HepG2 (cell line): Measurements from ENCODE around the gene GADD45GIP1. TPM values are rescaled to one million over a fixed set of nuclear protein-coding genes. Genes with fewer than 3 reads are reported as not detected.
A peak's percentile ranks its signal among the peaks of the same experiment; 100 is the strongest.

Experiments
- CEBPZ ChIP-seq: IDR thresholded peaks from 2 replicates; pipeline ENCODE4 v1.6.1; 2012; ENCODE audit warnings: low read length, improper control_type of control experiment
- GMEB1 ChIP-seq: sonication (generic); formaldehyde crosslinking; IDR thresholded peaks from 2 replicates; pipeline ENCODE4 v1.5.1; 2020; ENCODE audit warnings: missing genetic modification reagents, mild to moderate bottlenecking, borderline replicate concordance
- HMGXB3 ChIP-seq: sonication (generic); formaldehyde crosslinking; IDR thresholded peaks from 2 replicates; pipeline ENCODE4 v1.4.0; 2020; ENCODE audit warnings: missing genetic modification reagents, borderline replicate concordance
- KAT2B ChIP-seq: fragments of 150-350 bp; IDR thresholded peaks from 2 replicates; pipeline ENCODE4 v1.6.1; 2014; ENCODE audit warnings: low read depth, low read length, borderline replicate concordance
- MAZ ChIP-seq, 2 experiments: sonication (generic) in 1 of 2; formaldehyde crosslinking in 1 of 2; IDR thresholded peaks; 2 replicates each; pipeline versions ENCODE4 v1.5.0 to v1.6.1; 2012 to 2020; ENCODE audit warnings: low read depth in 2 of 2, mild to moderate bottlenecking in 2 of 2, borderline replicate concordance in 1 of 2, improper control_type of control experiment in 1 of 2, low read length in 1 of 2, missing genetic modification reagents in 1 of 2, moderate library complexity in 1 of 2
- NFE2L2 ChIP-seq: fragments of 150-350 bp; IDR thresholded peaks from 2 replicates; pipeline ENCODE4 v1.6.1; 2014; ENCODE audit warnings: low read length
- SRSF4 ChIP-seq: fragments of 200-400 bp; formaldehyde crosslinking; IDR thresholded peaks from one replicate; pipeline ENCODE4 v1.6.1; 2018; ENCODE audit warnings: mild to moderate bottlenecking, low read depth, low read length, moderate library complexity; ENCODE audit not compliant: poor library complexity, severe bottlenecking
- TRIM24 ChIP-seq: sonication (generic); formaldehyde crosslinking; IDR thresholded peaks from 2 replicates; pipeline ENCODE4 v1.8.0; 2022; ENCODE audit warnings: mild to moderate bottlenecking, missing genetic modification reagents
- ZBTB43 ChIP-seq: sonication (generic); formaldehyde crosslinking; conservative IDR thresholded peaks from 2 replicates; pipeline ENCODE4 v1.4.0; 2020; ENCODE audit warnings: missing genetic modification reagents
- ZNF12 ChIP-seq: sonication (generic); formaldehyde crosslinking; IDR thresholded peaks from 2 replicates; pipeline ENCODE4 v1.5.0; 2020; ENCODE audit warnings: missing genetic modification reagents
- ZNF207 ChIP-seq: fragments of 450-650 bp; IDR thresholded peaks from 2 replicates; pipeline ENCODE4 v1.6.1; 2016; ENCODE audit warnings: antibody characterized with exemption, borderline replicate concordance
- ZNF615 ChIP-seq: sonication (generic); formaldehyde crosslinking; IDR thresholded peaks from 2 replicates; pipeline ENCODE4 v1.5.0; 2020; ENCODE audit warnings: mild to moderate bottlenecking, missing genetic modification reagents, borderline replicate concordance
- ZNF691 ChIP-seq: sonication (generic); formaldehyde crosslinking; IDR thresholded peaks from 2 replicates; pipeline ENCODE4 v1.4.0; 2020; ENCODE audit warnings: missing genetic modification reagents, low read depth, mild to moderate bottlenecking, borderline replicate concordance
- ZNF784 ChIP-seq: sonication (generic); formaldehyde crosslinking; IDR thresholded peaks from 2 replicates; pipeline ENCODE4 v1.5.1; 2020; ENCODE audit warnings: missing genetic modification reagents, mild to moderate bottlenecking, borderline replicate concordance
- ZSCAN25 ChIP-seq: sonication (generic); formaldehyde crosslinking; IDR thresholded peaks from 2 replicates; pipeline ENCODE4 v1.8.0; 2022; ENCODE audit warnings: mild to moderate bottlenecking, missing genetic modification reagents
- polyA plus RNA-seq, 8 experiments: library from polyadenylated mRNA; depleted of rRNA in 3 of 8; stranded (reverse) in 7 of 8; unstranded in 1 of 8; fragments of >200 nt; fragmentation: Illumina TruSeq in 4 of 8; extraction: Trizol in 4 of 8; gene quantifications; 2 replicates each; pipeline versions ENCODE4 v1.2.1 to v1.2.3, GENCODE V29; 2011 to 2016; ENCODE audit warnings: low read depth in 4 of 8, missing spikeins in 1 of 8, mixed read lengths in 1 of 8; ENCODE audit not compliant: insufficient read depth in 1 of 8
- total RNA-seq, 5 experiments: library from RNA; depleted of rRNA; stranded (reverse); fragments of >200 nt; fragmentation: Illumina TruSeq; extraction: Trizol; gene quantifications; 2 replicates each; pipeline ENCODE4 v1.2.3, GENCODE V29; 2016; ENCODE audit warnings: low read depth in 1 of 5

GADD45GIP1 gene
- total and polyA plus RNA-seq, 2 of the 13 experiments (the other 11 are each of a cell fraction or from before 2014, with no cell fraction given): 24.6 to 30.7 TPM

GRCh38 chr19:12996406-12997094 is 39.5 kb upstream of the GADD45GIP1 start (continued):
- no peak for TF ChIP-seq HMGXB3 (CRISPR knock-in tag)
- TF ChIP-seq ZSCAN25: peak; percentile 92
- no peak for TF ChIP-seq TRIM24 (CRISPR knock-in tag)
- TF ChIP-seq SRSF4: no peak
- TF ChIP-seq ZNF12 (CRISPR knock-in tag): no peak
- TF ChIP-seq ZNF784 (CRISPR knock-in tag): no peak
- TF ChIP-seq ZNF207: no peak
- no peak for TF ChIP-seq KAT2B
- TF ChIP-seq ZNF691 (CRISPR knock-in tag): 0 out of 2 replicates have a peak, but pooled peaks have one; percentile 30
- no peak for TF ChIP-seq MAZ (IDR thresholded peaks at IDR 0.05; ENCODE audit: borderline replicate concordance, low read depth, low read length)
- peak; percentile 53 for TF ChIP-seq MAZ (CRISPR knock-in tag; IDR thresholded peaks at IDR 0.05; ENCODE audit: low read depth)
- TF ChIP-seq ZNF615 (CRISPR knock-in tag): no peak
- no peak for TF ChIP-seq NFE2L2
- TF ChIP-seq GMEB1 (CRISPR knock-in tag): peak; percentile 58
- no peak for TF ChIP-seq ZBTB43 (CRISPR knock-in tag)
- TF ChIP-seq CEBPZ: no peak
